K562 (cell line): ENCODE measurements around the gene TNNT1. TPM values are rescaled to one million over a fixed set of nuclear protein-coding genes. Genes with fewer than 3 reads are reported as not detected.
A peak's percentile ranks its signal among the peaks of the same experiment; 100 is the strongest.

ENCODE experiments used
- ARID2 ChIP-seq: fragments of 450-650 bp; IDR thresholded peaks from 2 replicates; pipeline ENCODE4 v1.6.1; 2017; ENCODE audit warnings: antibody characterized with exemption, mild to moderate bottlenecking
- BRD9 ChIP-seq: fragments of 450-650 bp; IDR thresholded peaks from 2 replicates; pipeline ENCODE4 v1.6.1; 2018; ENCODE audit warnings: low read depth; ENCODE audit not compliant: partially characterized antibody
- CREBBP ChIP-seq: IDR thresholded peaks from one replicate; pipeline ENCODE4 v1.6.1; 2012; ENCODE audit warnings: low read depth, mild to moderate bottlenecking, control low read depth, inconsistent platforms, low read length
- DNMT1 ChIP-seq: fragments of 450-650 bp; IDR thresholded peaks from 2 replicates; pipeline ENCODE4 v1.6.1; 2016; ENCODE audit warnings: antibody characterized with exemption, mild to moderate bottlenecking
- ERF ChIP-seq: fragments of 450-650 bp; formaldehyde crosslinking; IDR thresholded peaks from 2 replicates; pipeline ENCODE4 v1.4.0; 2020; ENCODE audit warnings: mild to moderate bottlenecking, mixed read lengths
- FIP1L1 ChIP-seq: fragments of 200-400 bp; formaldehyde crosslinking; IDR thresholded peaks from 2 replicates; pipeline ENCODE4 v1.6.1; 2018; ENCODE audit warnings: mild to moderate bottlenecking, low read depth, low read length; ENCODE audit not compliant: poor library complexity, severe bottlenecking
- LEF1 ChIP-seq: fragments of 450-650 bp; IDR thresholded peaks from 2 replicates; pipeline ENCODE4 v1.6.1; 2016; ENCODE audit warnings: mild to moderate bottlenecking
- MTA2 ChIP-seq: fragments of 450-650 bp; IDR thresholded peaks from 2 replicates; pipeline ENCODE4 v1.6.1; 2016; ENCODE audit warnings: low read depth
- NBN ChIP-seq: fragments of 450-650 bp; IDR thresholded peaks from 2 replicates; pipeline ENCODE4 v1.6.1; 2016; ENCODE audit warnings: low read depth, mild to moderate bottlenecking
- RAD21 ChIP-seq, 2 experiments: fragments of 250-450 bp in 1 of 2; fragments of 450-650 bp in 1 of 2; sonication (Bioruptor Pico) in 1 of 2; formaldehyde crosslinking in 1 of 2; IDR thresholded peaks in 1 of 2; conservative IDR thresholded peaks in 1 of 2; 2 replicates each; pipeline versions ENCODE4 v1.4.0 to v1.8.0; 2020 to 2022; ENCODE audit warnings: mild to moderate bottlenecking in 2 of 2, moderate library complexity in 1 of 2
- RBM14 ChIP-seq: fragments of 200-400 bp; formaldehyde crosslinking; IDR thresholded peaks from 2 replicates; pipeline ENCODE4 v1.6.1; 2018; ENCODE audit warnings: low read depth, mild to moderate bottlenecking, low read length, moderate library complexity, borderline replicate concordance; ENCODE audit not compliant: insufficient read depth
- SMAD3 ChIP-seq: fragments of 450-650 bp; formaldehyde crosslinking; conservative IDR thresholded peaks from 2 replicates; pipeline ENCODE4 v1.4.0; 2020; ENCODE audit warnings: mild to moderate bottlenecking
- SRSF3 ChIP-seq: fragments of 200-400 bp; formaldehyde crosslinking; IDR thresholded peaks from 2 replicates; pipeline ENCODE4 v1.6.1; 2016; ENCODE audit warnings: mild to moderate bottlenecking, low read length, moderate library complexity; ENCODE audit not compliant: insufficient read depth
- TEAD2 ChIP-seq: fragments of 450-650 bp; IDR thresholded peaks from 2 replicates; pipeline ENCODE4 v1.6.1; 2016; ENCODE audit warnings: missing genetic modification characterization, control low read depth, missing compliant biosample characterization
- XRCC3 ChIP-seq: fragments of 450-650 bp; IDR thresholded peaks from 2 replicates; pipeline ENCODE4 v1.6.1; 2017; ENCODE audit warnings: mild to moderate bottlenecking, moderate library complexity
- ZFPM2 ChIP-seq: fragments of 250-450 bp; sonication (Bioruptor Pico); IDR thresholded peaks from 2 replicates; pipeline ENCODE4 v1.5.1; 2022; ENCODE audit warnings: mild to moderate bottlenecking
- ZNF408 ChIP-seq: fragments of 250-450 bp; sonication (Bioruptor Pico); IDR thresholded peaks from 2 replicates; pipeline ENCODE4 v1.4.0; 2020; ENCODE audit warnings: low read depth, mild to moderate bottlenecking, moderate library complexity
- ZNF507 ChIP-seq: conservative IDR thresholded peaks from 2 replicates; pipeline ENCODE4 v1.6.1; 2017; ENCODE audit warnings: missing genetic modification characterization, missing compliant biosample characterization
- ZNF57 ChIP-seq: fragments of 450-650 bp; formaldehyde crosslinking; IDR thresholded peaks from 2 replicates; pipeline ENCODE4 v1.4.0; 2020; ENCODE audit warnings: mild to moderate bottlenecking, moderate library complexity
- ZNF695 ChIP-seq: fragments of 450-650 bp; formaldehyde crosslinking; IDR thresholded peaks from 2 replicates; pipeline ENCODE4 v1.4.0; 2020; ENCODE audit warnings: mild to moderate bottlenecking, moderate library complexity
- ZNF780A ChIP-seq: fragments of 250-450 bp; sonication (Bioruptor Pico); IDR thresholded peaks from 2 replicates; pipeline ENCODE4 v1.5.0; 2021; ENCODE audit warnings: mild to moderate bottlenecking
- polyA plus RNA-seq, 8 experiments: library from polyadenylated mRNA; depleted of rRNA in 4 of 8; stranded (reverse) in 5 of 8; unstranded in 3 of 8; fragments of >200 nt; fragmentation: Nextera tagmentation in 2 of 8; fragmentation: Illumina TruSeq in 1 of 8; extraction: Ambion mirVana in 2 of 8; extraction: Trizol in 1 of 8; gene quantifications; 2 replicates each; pipeline versions ENCODE4 v1.2.1 to v1.2.3, GENCODE V29; 2011 to 2014; ENCODE audit warnings: inconsistent platforms in 1 of 8, missing spikeins in 1 of 8
- total RNA-seq, 7 experiments: library from RNA; depleted of rRNA in 6 of 7; stranded (reverse); fragments of >200 nt in 6 of 7; fragmentation: Illumina TruSeq in 2 of 7; extraction: Trizol in 2 of 7; gene quantifications; 2 replicates each; pipeline versions ENCODE4 v1.2.1 to v1.2.3, GENCODE V29; 2011 to 2021; ENCODE audit warnings: low replicate concordance in 1 of 7
- TF ChIP-seq, protein P1 (sequence below): sonication (generic); formaldehyde crosslinking; IDR thresholded peaks from 2 replicates; pipeline ENCODE4 v1.8.0; 2022; ENCODE audit warnings: missing genetic modification reagents, mild to moderate bottlenecking, borderline replicate concordance
- TF ChIP-seq, protein P2 (sequence below): fragments of 450-650 bp; formaldehyde crosslinking; IDR thresholded peaks from 2 replicates; pipeline ENCODE4 v1.4.0; 2020; ENCODE audit warnings: mild to moderate bottlenecking, moderate library complexity
- TF ChIP-seq, protein P3 (sequence below): IDR thresholded peaks from 2 replicates; pipeline ENCODE4 v1.6.1; 2014; ENCODE audit warnings: antibody characterized with exemption
- TF ChIP-seq, protein P4 (sequence below): fragments of 200-800 bp; sonication (Bioruptor generic); IDR thresholded peaks from 2 replicates; pipeline ENCODE4 v1.6.1; 2017; ENCODE audit warnings: missing genetic modification characterization, missing compliant biosample characterization

TNNT1 gene
- total and polyA plus RNA-seq, 9 of the 15 experiments (the other 6 are each of a cell fraction or from before 2014, with no cell fraction given) = 31.8 to 390 (median 227) TPM

DNA sequence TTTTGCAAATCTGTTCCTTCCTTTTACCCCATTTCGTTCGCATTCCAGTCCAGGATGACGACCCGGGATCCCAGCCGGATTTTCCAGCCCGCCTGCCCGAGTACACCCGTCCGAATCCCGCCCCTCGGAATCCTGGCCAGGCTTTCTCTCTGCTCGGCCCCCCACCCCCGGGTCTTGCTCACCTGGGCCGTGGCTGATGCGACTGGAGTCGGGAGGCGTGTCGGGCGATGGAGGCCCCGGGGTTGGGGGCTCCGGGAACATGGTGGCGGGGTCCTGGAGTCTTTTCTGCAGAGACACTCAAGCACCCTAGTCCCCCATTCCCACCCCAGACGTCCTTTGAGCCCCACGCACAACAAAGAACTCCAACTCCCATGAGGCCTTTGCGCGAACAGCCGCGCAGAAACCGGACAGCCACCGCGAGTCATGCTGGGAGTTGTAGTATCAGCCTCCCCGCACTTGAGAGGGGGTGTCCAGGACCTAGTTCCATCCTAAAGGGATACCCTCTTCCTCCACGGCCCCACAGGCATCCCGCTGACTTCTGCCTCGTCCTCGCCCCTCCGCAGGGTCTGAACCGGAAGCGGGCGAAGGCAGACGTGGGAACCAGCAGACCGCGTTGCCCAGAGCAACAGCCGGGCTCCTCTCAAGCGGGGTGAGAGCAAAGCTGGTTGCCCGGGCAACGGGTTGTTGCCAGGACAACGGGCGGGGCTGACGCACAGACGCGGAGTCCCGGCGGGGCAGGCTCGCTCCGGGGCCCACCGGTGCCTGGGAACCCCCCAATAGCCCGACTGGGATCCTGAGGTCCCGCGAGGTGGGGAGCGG is 30.0 kb upstream of the TNNT1 start (continued):
- TF ChIP-seq, protein P1, sequence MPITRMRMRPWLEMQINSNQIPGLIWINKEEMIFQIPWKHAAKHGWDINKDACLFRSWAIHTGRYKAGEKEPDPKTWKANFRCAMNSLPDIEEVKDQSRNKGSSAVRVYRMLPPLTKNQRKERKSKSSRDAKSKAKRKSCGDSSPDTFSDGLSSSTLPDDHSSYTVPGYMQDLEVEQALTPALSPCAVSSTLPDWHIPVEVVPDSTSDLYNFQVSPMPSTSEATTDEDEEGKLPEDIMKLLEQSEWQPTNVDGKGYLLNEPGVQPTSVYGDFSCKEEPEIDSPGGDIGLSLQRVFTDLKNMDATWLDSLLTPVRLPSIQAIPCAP (CRISPR knock-in tag) = no peak
- TF ChIP-seq, protein P2, sequence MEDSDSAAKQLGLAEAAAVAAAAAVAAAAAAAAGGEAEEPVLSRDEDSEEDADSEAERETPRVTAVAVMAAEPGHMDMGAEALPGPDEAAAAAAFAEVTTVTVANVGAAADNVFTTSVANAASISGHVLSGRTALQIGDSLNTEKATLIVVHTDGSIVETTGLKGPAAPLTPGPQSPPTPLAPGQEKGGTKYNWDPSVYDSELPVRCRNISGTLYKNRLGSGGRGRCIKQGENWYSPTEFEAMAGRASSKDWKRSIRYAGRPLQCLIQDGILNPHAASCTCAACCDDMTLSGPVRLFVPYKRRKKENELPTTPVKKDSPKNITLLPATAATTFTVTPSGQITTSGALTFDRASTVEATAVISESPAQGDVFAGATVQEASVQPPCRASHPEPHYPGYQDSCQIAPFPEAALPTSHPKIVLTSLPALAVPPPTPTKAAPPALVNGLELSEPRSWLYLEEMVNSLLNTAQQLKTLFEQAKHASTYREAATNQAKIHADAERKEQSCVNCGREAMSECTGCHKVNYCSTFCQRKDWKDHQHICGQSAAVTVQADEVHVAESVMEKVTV (CRISPR knock-in tag) = no peak
- TF ChIP-seq BRD9 (no peak), ZNF507 (tag) (no peak), DNMT1 (no peak), RAD21 (CRISPR knock-in tag; conservative IDR thresholded peaks at IDR 0.05 in 1 of 2, IDR thresholded peaks at IDR 0.05 in 1 of 2) (no peak), NBN (no peak), RBM14 (no peak), ARID2 (no peak), LEF1 (no peak), ZFPM2 (no peak), FIP1L1 (no peak), TEAD2 (tag) (no peak), ZNF57 (CRISPR knock-in tag) (no peak), ERF (CRISPR knock-in tag) (no peak), SRSF3 (no peak), SMAD3 (no peak), ZNF695 (CRISPR knock-in tag) (no peak), CREBBP (peak; percentile 85), ZNF408 (CRISPR knock-in tag) (no peak), ZNF780A (CRISPR knock-in tag) (no peak), MTA2 (no peak), XRCC3 (no peak)
- TF ChIP-seq, protein P3, sequence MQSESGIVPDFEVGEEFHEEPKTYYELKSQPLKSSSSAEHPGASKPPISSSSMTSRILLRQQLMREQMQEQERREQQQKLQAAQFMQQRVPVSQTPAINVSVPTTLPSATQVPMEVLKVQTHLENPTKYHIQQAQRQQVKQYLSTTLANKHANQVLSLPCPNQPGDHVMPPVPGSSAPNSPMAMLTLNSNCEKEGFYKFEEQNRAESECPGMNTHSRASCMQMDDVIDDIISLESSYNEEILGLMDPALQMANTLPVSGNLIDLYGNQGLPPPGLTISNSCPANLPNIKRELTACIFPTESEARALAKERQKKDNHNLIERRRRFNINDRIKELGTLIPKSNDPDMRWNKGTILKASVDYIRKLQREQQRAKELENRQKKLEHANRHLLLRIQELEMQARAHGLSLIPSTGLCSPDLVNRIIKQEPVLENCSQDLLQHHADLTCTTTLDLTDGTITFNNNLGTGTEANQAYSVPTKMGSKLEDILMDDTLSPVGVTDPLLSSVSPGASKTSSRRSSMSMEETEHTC = no peak
- TF ChIP-seq, protein P4, sequence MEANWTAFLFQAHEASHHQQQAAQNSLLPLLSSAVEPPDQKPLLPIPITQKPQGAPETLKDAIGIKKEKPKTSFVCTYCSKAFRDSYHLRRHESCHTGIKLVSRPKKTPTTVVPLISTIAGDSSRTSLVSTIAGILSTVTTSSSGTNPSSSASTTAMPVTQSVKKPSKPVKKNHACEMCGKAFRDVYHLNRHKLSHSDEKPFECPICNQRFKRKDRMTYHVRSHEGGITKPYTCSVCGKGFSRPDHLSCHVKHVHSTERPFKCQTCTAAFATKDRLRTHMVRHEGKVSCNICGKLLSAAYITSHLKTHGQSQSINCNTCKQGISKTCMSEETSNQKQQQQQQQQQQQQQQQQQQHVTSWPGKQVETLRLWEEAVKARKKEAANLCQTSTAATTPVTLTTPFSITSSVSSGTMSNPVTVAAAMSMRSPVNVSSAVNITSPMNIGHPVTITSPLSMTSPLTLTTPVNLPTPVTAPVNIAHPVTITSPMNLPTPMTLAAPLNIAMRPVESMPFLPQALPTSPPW = peak; percentile 61
